GM12878 (cell line): Measurements from ENCODE around the gene ADAMTS2. TPM values are rescaled to one million over a fixed set of nuclear protein-coding genes. Genes with fewer than 3 reads are reported as not detected.

ENCODE experiments used
- ATAC-seq: fragments of 200-7000 bp; cut with Tn5 transposase; 3 replicates; pipeline ENCODE4 v1.9.1; 2020; ENCODE audit warnings: mild to moderate bottlenecking, moderate library complexity
- BruUV-seq: library from RNA; stranded (reverse); fragments of 400-500 nt; replicated peaks from 2 replicates; lab custom pipeline; 2021; lab: Mats Ljungman, UMichigan
- CTCF ChIA-PET: fragments of 300-600 bp; sonication (Branson Sonifier 250); formaldehyde crosslinking; extraction: SDS; loops from one replicate; lab custom pipeline; 2021; ENCODE audit warnings: inconsistent platforms; lab: Yijun Ruan, JAX
- POLR2A ChIA-PET: fragments of 350-600 bp; formaldehyde crosslinking; extraction: SDS; loops from one replicate; lab custom pipeline; 2021; ENCODE audit warnings: inconsistent platforms; lab: Charles Lee
- RAD21 ChIA-PET: fragments of 300-600 bp; sonication (Branson Sonifier 250); formaldehyde crosslinking; loops from one replicate; lab custom pipeline; 2023; ENCODE audit warnings: antibody characterized with exemption; ENCODE audit not compliant: unreplicated experiment; lab: Charles Lee
- SMC1A ChIA-PET: fragments of 300-600 bp; sonication (Branson Sonifier 250); formaldehyde crosslinking; loops from one replicate; lab custom pipeline; 2023; ENCODE audit not compliant: unreplicated experiment, uncharacterized antibody; lab: Charles Lee
- DNase-seq: peaks from one replicate; pipeline ENCODE4 v3.0.0-alpha.2; 2011; ENCODE audit warnings: low read depth, low spot score
- FAIRE-seq: peaks from 3 replicates; lab custom pipeline; 2011; peaks lifted over from hg19 to GRCh38; lab: Jason Lieb, UNC
- H2AFZ ChIP-seq: 2 replicates; pipeline ENCODE4 v1.6.0; 2011; ENCODE audit warnings: low read depth, low read length, control low read depth; ENCODE audit not compliant: control insufficient read depth
- H3K27ac ChIP-seq: 2 replicates; pipeline ENCODE4 v1.5.1; 2011; ENCODE audit warnings: control low read depth; ENCODE audit not compliant: control insufficient read depth, insufficient read depth
- H3K27me3 ChIP-seq, 2 experiments: replicated peaks in 1 of 2; 2 replicates each; pipeline versions ENCODE4 v1.6.0 to v1.6.1; 2011; ENCODE audit warnings: low read length in 1 of 2; ENCODE audit not compliant: control insufficient read depth in 2 of 2, insufficient read depth in 2 of 2
- H3K36me3 ChIP-seq, 2 experiments: 2 replicates each; pipeline ENCODE4 v1.5.1; 2011; ENCODE audit warnings: low read length in 1 of 2; ENCODE audit not compliant: control insufficient read depth in 2 of 2, insufficient read depth in 2 of 2
- H3K4me1 ChIP-seq: 2 replicates; pipeline ENCODE4 v1.6.1; 2011; ENCODE audit warnings: mild to moderate bottlenecking, low read length, moderate library complexity, mixed read lengths; ENCODE audit not compliant: control insufficient read depth, insufficient read depth
- H3K4me2 ChIP-seq: 2 replicates; pipeline ENCODE4 v1.6.0; 2011; ENCODE audit warnings: control low read depth; ENCODE audit not compliant: control insufficient read depth, insufficient read depth
- H3K4me3 ChIP-seq: fragments of 200-600 bp; sonication (generic); 2 replicates; pipeline ENCODE4 v1.5.1; 2016
- H3K79me2 ChIP-seq: 2 replicates; pipeline ENCODE4 v1.6.0; 2011; ENCODE audit warnings: low read length; ENCODE audit not compliant: control insufficient read depth, insufficient read depth
- H3K9ac ChIP-seq: 2 replicates; pipeline ENCODE4 v1.8.0; 2011; ENCODE audit warnings: low read length, control low read depth, mixed read lengths; ENCODE audit not compliant: control insufficient read depth, insufficient read depth
- H3K9me3 ChIP-seq: replicated peaks from 3 replicates; pipeline ENCODE4 v1.5.1; 2011; ENCODE audit warnings: mild to moderate bottlenecking, low read length; ENCODE audit not compliant: control insufficient read depth, insufficient read depth
- H4K20me1 ChIP-seq: 2 replicates; pipeline ENCODE4 v1.6.0; 2011; ENCODE audit not compliant: control insufficient read depth, insufficient read depth
- BHLHE40 ChIP-seq, 2 experiments: fragments of 450-650 bp in 1 of 2; IDR thresholded peaks; 2 replicates each; pipeline ENCODE4 v1.6.1; 2011 to 2017; ENCODE audit warnings: low read depth in 2 of 2, borderline replicate concordance in 1 of 2, improper control_type of control experiment in 1 of 2, low read length in 1 of 2, mild to moderate bottlenecking in 1 of 2
- HDAC6 ChIP-seq: fragments of 200-600 bp; sonication (generic); IDR thresholded peaks from one replicate; pipeline ENCODE4 v1.8.0; 2017; ENCODE audit warnings: antibody characterized with exemption; ENCODE audit not compliant: unreplicated experiment
- JUND ChIP-seq: IDR thresholded peaks from 2 replicates; pipeline ENCODE4 v1.6.1; 2012; ENCODE audit warnings: low read depth, mild to moderate bottlenecking, low read length, improper control_type of control experiment, moderate library complexity
- SP1 ChIP-seq: IDR thresholded peaks from one replicate; pipeline ENCODE4 v1.6.1; 2011; ENCODE audit warnings: low read depth, low read length
- TCF7 ChIP-seq: IDR thresholded peaks from 2 replicates; pipeline ENCODE4 v1.6.1; 2014; ENCODE audit warnings: antibody characterized with exemption, borderline replicate concordance
- YY1 ChIP-seq: IDR thresholded peaks from 2 replicates; pipeline ENCODE4 v1.6.1; 2011; ENCODE audit warnings: low read depth, mild to moderate bottlenecking, low read length
- WGBS: methylation state at CpG from one replicate; pipeline ENCODE4 v1.1.6; 2016; ENCODE audit warnings: low lambda C conversion rate; ENCODE audit not compliant: insufficient replicate concordance, insufficient coverage; ENCODE audit errors: missing lambda C conversion rate; 5-methylcytosine and 5-hydroxymethylcytosine counted together
- in situ Hi-C: fragments of 300-500 bp; cut with MboI; formaldehyde crosslinking; loops from 9 replicates; pipeline ENCODE4 v1.14.3; 2018; ENCODE audit warnings: mixed read lengths
- intact Hi-C: fragments of 100-400 bp; cut with micrococcal nuclease; formaldehyde crosslinking; loops from one replicate; pipeline ENCODE4 v1.14.2; 2022; ENCODE audit not compliant: unreplicated experiment
- polyA plus RNA-seq, 11 experiments: library from polyadenylated mRNA; depleted of rRNA in 4 of 11; unstranded in 6 of 11; stranded (reverse) in 5 of 11; fragments of >200 nt; fragmentation: Nextera tagmentation in 4 of 11; fragmentation: Illumina TruSeq in 1 of 11; extraction: Ambion mirVana in 4 of 11; extraction: Trizol in 1 of 11; gene quantifications; 1 replicate in 1 of 11; 2 replicates in 10 of 11; pipeline versions ENCODE4 v1.2.1 to v1.2.3, GENCODE V29; 2011 to 2016; ENCODE audit warnings: inconsistent platforms in 2 of 11, missing spikeins in 2 of 11, low read depth in 1 of 11
- total RNA-seq, 4 experiments: library from RNA; depleted of rRNA in 3 of 4; stranded (reverse); fragments of >200 nt in 3 of 4; fragmentation: Illumina TruSeq in 1 of 4; extraction: Trizol in 1 of 4; gene quantifications; 2 replicates each; pipeline versions ENCODE4 v1.2.1 to v1.2.3, GENCODE V29; 2013 to 2021
- TF ChIP-seq, protein P1 (sequence below): fragments of 450-650 bp; IDR thresholded peaks from 2 replicates; pipeline ENCODE4 v1.6.1; 2017; ENCODE audit warnings: mild to moderate bottlenecking, low read depth, inconsistent platforms; ENCODE audit not compliant: poor library complexity, severe bottlenecking

The ADAMTS2 gene
- total and polyA plus RNA-seq, 10 of the 15 experiments (the other 5 are each of a cell fraction or from before 2014, with no cell fraction given): 0.03 to 0.05 TPM; not detected in 8

- TF ChIP-seq JUND (no peak), SP1 (no peak), TCF7 (no peak), YY1 (no peak), BHLHE40 (IDR thresholded peaks at IDR 0.05; ENCODE audit: borderline replicate concordance in 1 of 2, low read depth in 2 of 2, low read length in 1 of 2) (no peak), HDAC6 (no peak)
- TF ChIP-seq, protein P1, sequence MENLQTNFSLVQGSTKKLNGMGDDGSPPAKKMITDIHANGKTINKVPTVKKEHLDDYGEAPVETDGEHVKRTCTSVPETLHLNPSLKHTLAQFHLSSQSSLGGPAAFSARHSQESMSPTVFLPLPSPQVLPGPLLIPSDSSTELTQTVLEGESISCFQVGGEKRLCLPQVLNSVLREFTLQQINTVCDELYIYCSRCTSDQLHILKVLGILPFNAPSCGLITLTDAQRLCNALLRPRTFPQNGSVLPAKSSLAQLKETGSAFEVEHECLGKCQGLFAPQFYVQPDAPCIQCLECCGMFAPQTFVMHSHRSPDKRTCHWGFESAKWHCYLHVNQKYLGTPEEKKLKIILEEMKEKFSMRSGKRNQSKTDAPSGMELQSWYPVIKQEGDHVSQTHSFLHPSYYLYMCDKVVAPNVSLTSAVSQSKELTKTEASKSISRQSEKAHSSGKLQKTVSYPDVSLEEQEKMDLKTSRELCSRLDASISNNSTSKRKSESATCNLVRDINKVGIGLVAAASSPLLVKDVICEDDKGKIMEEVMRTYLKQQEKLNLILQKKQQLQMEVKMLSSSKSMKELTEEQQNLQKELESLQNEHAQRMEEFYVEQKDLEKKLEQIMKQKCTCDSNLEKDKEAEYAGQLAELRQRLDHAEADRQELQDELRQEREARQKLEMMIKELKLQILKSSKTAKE: no peak
- WGBS: 30% methylated on average over 7 of the region's 7 CpGs
- no peak overlapping the region for H2AFZ ChIP-seq
- POLR2A ChIA-PET: no interaction called here
- ATAC-seq (no peak), DNase-seq (no peak), FAIRE-seq (no peak)
- no peaks in the 10 kb centered on the region for H3K79me2 ChIP-seq
- H3K4me1 ChIP-seq: no peaks in the 10 kb centered on the region
- H3K4me3 ChIP-seq: no peak overlapping the region
- H3K27ac ChIP-seq: no peak overlapping the region
- no peaks in the 10 kb centered on the region for H3K27me3 ChIP-seq
- no peaks in the 10 kb centered on the region for H3K36me3 ChIP-seq
- CTCF ChIA-PET: no interaction called here
- no peak overlapping the region for H3K9ac ChIP-seq
- no peaks in the 10 kb centered on the region for H4K20me1 ChIP-seq
- intact Hi-C loops (no loop called here), in situ Hi-C loops (no loop called here)
- RAD21 ChIA-PET: no interaction called here
- no TSS peak for BruUV-seq
- SMC1A ChIA-PET: no interaction called here
- no peak overlapping the region for H3K4me2 ChIP-seq
- H3K9me3 ChIP-seq: no peaks in the 10 kb centered on the region; the same call in 2 of the 3 replicates
Observed at GRCh38 chr5:179292202-179292601, 53.1 kb downstream of the ADAMTS2 start.
